Lung (tissue), 12 donors: ENCODE data around the gene CDKL5. TPM values are rescaled to one million over a fixed set of nuclear protein-coding genes. Genes with fewer than 3 reads are reported as not detected.

ENCODE experiments used
- ATAC-seq: fragments of 200-7000 bp; cut with Tn5 transposase; one replicate; pipeline ENCODE4 v1.9.1; 2020; ENCODE audit warnings: moderate number of reproducible peaks; ENCODE audit not compliant: insufficient read depth, low FRiP score
- DNase-seq, 3 donors: peaks; one replicate each; pipeline ENCODE4 v3.0.0-alpha.2; 2013 to 2017
- H3K27ac ChIP-seq, 2 donors: one replicate each; pipeline ENCODE4 v1.5.1; 2013; ENCODE audit warnings: mild to moderate bottlenecking in 2 of 2, moderate library complexity in 2 of 2, control low read depth in 1 of 2, inconsistent platforms in 1 of 2, low read depth in 1 of 2, low read length in 1 of 2
- H3K27me3 ChIP-seq, 3 donors: one replicate each; pipeline ENCODE4 v1.5.1; 2013; ENCODE audit warnings: low read length in 2 of 3; ENCODE audit not compliant: control insufficient read depth in 3 of 3, insufficient read depth in 3 of 3
- H3K36me3 ChIP-seq, 4 donors: one replicate each; pipeline ENCODE4 v1.5.1; 2013; ENCODE audit warnings: low read length in 4 of 4, mild to moderate bottlenecking in 1 of 4, moderate library complexity in 1 of 4; ENCODE audit not compliant: control insufficient read depth in 4 of 4, insufficient read depth in 4 of 4
- H3K4me1 ChIP-seq, 5 donors: one replicate each; pipeline ENCODE4 v1.5.1; 2013; ENCODE audit warnings: low read length in 5 of 5, mild to moderate bottlenecking in 2 of 5, moderate library complexity in 1 of 5; ENCODE audit not compliant: control insufficient read depth in 5 of 5, insufficient read depth in 5 of 5
- H3K4me3 ChIP-seq: one replicate; pipeline ENCODE4 v1.5.1; 2013; ENCODE audit warnings: mild to moderate bottlenecking, control low read depth, moderate library complexity
- H3K9ac ChIP-seq, 2 donors: one replicate each; pipeline ENCODE4 v1.5.1; 2013; ENCODE audit warnings: low read length in 2 of 2, control low read depth in 1 of 2; ENCODE audit not compliant: insufficient read depth in 1 of 2
- H3K9me3 ChIP-seq, 4 donors: one replicate each; pipeline ENCODE4 v1.5.1; 2013; ENCODE audit warnings: low read length in 3 of 4, mild to moderate bottlenecking in 1 of 4, moderate library complexity in 1 of 4; ENCODE audit not compliant: control insufficient read depth in 4 of 4, insufficient read depth in 3 of 4
- WGBS, 2 donors: extraction: QIAGEN DNeasy Blood & Tissue Kit; methylation state at CpG; one replicate each; pipeline ENCODE4 v1.1.7; 2013; 5-methylcytosine and 5-hydroxymethylcytosine counted together
- polyA plus RNA-seq, 2 donors: library from polyadenylated mRNA; stranded (reverse); fragments of 200-250 nt; gene quantifications; one replicate each; pipeline ENCODE4 v1.2.1, GENCODE V29; 2013
- total RNA-seq, 2 donors: library from RNA; depleted of rRNA in 1 of 2; stranded (reverse); fragments of >200 nt in 1 of 2; gene quantifications; one replicate each; pipeline ENCODE4 v1.2.1, GENCODE V29; 2014 to 2021
- TF ChIP-seq, protein P1 (sequence below): IDR thresholded peaks from 2 replicates; pipeline ENCODE4 v1.5.1; 2012; ENCODE audit warnings: mild to moderate bottlenecking; ENCODE audit errors: control extremely low read depth, extremely low read depth
- donor health status: control.
- donor health status: control.
- donor health status: Bipolar disorder and iron deficiency.
- donor health status: healthy.
- donor health status: DM: yes; HTN: yes; CAD: no.

The CDKL5 gene
- total and polyA plus RNA-seq, 4 donors: 3.2 to 37.3 (median 16.3) TPM

DNA sequence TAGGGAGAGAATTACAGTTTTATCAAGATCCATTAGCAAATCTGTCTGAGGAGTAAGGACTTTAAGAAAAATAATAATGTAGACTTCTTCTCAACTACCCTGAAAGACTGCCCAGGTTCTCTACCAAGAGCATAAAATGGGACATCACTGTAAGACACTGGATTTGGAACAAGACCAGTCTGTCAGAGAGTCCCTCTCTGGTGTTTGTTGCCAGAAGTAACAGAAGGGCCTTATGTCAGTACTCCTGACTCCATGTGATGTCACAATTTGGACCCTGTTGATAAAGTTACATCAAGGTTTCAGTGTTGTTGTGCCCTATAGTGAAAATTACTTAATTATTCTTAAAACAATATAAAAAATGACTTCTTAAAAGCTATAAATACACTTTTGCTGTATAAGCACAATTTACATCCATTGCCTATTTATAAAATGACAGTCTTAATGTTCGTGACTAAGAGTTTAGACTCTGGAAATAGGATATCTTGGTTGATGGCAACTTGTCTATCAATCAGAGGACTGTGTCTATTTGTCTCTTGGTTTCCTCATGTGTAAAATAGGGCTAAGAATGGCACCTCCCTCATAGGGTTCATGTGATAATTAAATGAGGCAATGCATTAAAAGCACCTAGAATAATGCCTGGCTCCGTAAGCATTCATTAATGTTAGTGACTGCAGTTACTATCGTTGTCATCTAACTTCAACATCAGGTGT is 188.7 kb downstream of the CDKL5 start:
- 87 to 96% methylated on average over 3 of the region's 3 CpGs for WGBS, 2 donors

DNA sequence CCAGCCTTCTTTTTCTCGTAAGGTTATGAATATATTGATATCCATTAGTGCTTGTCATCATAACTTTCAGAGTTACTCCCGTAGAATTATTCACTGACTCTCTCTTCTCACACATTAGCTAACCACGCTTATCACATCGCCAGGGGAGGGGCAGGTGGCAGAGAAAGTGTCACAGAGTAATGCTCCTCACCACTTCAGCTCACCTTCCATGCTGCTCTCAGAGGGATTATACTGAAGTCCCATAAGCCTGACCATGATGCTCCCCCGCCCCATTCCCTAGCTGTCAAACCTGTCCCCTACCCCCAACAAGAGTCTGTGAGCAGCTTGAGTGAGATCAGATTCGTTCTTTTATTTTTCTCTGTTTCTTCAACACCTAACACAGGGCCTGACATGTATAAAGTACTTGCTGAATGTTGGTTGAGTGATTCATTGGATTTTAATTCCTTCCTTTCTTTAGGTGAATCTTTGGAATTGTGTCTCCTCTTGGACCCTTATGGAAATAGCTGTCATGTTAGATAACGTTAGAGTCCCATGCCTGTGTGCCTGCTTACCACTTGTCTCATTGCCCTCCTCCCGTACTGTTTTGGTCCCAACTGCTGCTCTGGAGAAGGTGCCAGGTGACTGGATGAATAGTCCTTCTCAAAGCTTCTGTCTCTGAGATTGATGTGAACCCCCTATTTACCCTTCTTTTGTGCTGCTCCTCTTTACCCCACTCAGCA is 191.4 kb downstream of the CDKL5 start:
- TF ChIP-seq, protein P1, sequence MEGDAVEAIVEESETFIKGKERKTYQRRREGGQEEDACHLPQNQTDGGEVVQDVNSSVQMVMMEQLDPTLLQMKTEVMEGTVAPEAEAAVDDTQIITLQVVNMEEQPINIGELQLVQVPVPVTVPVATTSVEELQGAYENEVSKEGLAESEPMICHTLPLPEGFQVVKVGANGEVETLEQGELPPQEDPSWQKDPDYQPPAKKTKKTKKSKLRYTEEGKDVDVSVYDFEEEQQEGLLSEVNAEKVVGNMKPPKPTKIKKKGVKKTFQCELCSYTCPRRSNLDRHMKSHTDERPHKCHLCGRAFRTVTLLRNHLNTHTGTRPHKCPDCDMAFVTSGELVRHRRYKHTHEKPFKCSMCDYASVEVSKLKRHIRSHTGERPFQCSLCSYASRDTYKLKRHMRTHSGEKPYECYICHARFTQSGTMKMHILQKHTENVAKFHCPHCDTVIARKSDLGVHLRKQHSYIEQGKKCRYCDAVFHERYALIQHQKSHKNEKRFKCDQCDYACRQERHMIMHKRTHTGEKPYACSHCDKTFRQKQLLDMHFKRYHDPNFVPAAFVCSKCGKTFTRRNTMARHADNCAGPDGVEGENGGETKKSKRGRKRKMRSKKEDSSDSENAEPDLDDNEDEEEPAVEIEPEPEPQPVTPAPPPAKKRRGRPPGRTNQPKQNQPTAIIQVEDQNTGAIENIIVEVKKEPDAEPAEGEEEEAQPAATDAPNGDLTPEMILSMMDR: no peak
- 87 to 89% methylated on average over 8 of the region's 8 CpGs for WGBS, 2 donors
- no peak for ATAC-seq
- Histone ChIP-seq H3K27me3 (peaks cover 0 to 17% (median 13%) of the 10 kb centered on the region in 3 donors), H3K27ac (peak overlapping the region in 1 of 2 donors; percentile 23), H3K4me1 (peaks cover 0 to 4% (median 0%) of the 10 kb centered on the region in 5 donors), H3K4me3 (no peak overlapping the region), H3K9ac (no peak overlapping the region), H3K36me3 (peaks cover 0 to 3% (median 0%) of the 10 kb centered on the region in 4 donors), H3K9me3 (no peaks in the 10 kb centered on the region)
- DNase-seq: no peak

More for the DNA sequence above, 188.7 kb downstream of the CDKL5 start:
- ATAC-seq (no peak), DNase-seq (no peak)
- Histone ChIP-seq H3K4me3 (no peak overlapping the region), H3K9me3 (no peaks in the 10 kb centered on the region), H3K27me3 (peaks cover 0 to 18% (median 13%) of the 10 kb centered on the region in 3 donors), H3K36me3 (peaks cover 0 to 7% (median 2%) of the 10 kb centered on the region in 4 donors), H3K9ac (no peak overlapping the region), H3K4me1 (peaks cover 0 to 4% (median 0%) of the 10 kb centered on the region in 5 donors), H3K27ac (no peak overlapping the region)
- TF ChIP-seq, protein P1: no peak

DNA sequence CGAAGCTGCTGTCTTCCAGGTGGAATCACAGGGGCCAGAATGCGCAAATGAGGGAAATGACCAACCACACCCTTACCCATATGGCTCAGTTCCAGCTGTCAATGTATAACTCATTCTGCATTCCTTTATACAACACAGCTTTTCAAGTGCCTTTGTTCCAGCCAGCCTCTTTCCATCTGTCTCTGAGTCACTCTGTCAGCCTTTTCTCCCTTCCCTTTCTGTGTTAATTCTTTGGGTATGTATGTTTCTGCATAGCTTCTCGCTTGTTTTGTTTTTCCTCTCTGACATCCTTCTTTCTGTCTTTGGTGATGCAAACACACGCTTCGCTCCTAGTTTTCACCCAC is 192.0 kb downstream of the CDKL5 start:
- Histone ChIP-seq H3K27me3 (peaks cover 0 to 15% (median 13%) of the 10 kb centered on the region in 3 donors), H3K36me3 (peaks cover 0 to 3% (median 0%) of the 10 kb centered on the region in 4 donors), H3K9ac (no peak overlapping the region), H3K27ac (peak overlapping the region in 1 of 2 donors; percentile 23), H3K4me1 (peaks cover 0 to 4% (median 0%) of the 10 kb centered on the region in 5 donors), H3K9me3 (no peaks in the 10 kb centered on the region), H3K4me3 (no peak overlapping the region)
- TF ChIP-seq, protein P1: no peak
- DNase-seq (peak; percentile 10 to 43 (median 12)), ATAC-seq (no peak)
- 51 to 70% methylated on average over 5 of the region's 5 CpGs for WGBS, 2 donors
